Measurements from ENCODE around the gene GPALPP1.
"Not testable (repeated sequence)": the region's sequence is repeated elsewhere in the genome, so short reads cannot be mapped to it uniquely, and the experiment has no call there.

GPALPP1 gene, protein sequence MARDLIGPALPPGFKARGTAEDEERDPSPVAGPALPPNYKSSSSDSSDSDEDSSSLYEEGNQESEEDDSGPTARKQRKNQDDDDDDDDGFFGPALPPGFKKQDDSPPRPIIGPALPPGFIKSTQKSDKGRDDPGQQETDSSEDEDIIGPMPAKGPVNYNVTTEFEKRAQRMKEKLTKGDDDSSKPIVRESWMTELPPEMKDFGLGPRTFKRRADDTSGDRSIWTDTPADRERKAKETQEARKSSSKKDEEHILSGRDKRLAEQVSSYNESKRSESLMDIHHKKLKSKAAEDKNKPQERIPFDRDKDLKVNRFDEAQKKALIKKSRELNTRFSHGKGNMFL

DNA sequence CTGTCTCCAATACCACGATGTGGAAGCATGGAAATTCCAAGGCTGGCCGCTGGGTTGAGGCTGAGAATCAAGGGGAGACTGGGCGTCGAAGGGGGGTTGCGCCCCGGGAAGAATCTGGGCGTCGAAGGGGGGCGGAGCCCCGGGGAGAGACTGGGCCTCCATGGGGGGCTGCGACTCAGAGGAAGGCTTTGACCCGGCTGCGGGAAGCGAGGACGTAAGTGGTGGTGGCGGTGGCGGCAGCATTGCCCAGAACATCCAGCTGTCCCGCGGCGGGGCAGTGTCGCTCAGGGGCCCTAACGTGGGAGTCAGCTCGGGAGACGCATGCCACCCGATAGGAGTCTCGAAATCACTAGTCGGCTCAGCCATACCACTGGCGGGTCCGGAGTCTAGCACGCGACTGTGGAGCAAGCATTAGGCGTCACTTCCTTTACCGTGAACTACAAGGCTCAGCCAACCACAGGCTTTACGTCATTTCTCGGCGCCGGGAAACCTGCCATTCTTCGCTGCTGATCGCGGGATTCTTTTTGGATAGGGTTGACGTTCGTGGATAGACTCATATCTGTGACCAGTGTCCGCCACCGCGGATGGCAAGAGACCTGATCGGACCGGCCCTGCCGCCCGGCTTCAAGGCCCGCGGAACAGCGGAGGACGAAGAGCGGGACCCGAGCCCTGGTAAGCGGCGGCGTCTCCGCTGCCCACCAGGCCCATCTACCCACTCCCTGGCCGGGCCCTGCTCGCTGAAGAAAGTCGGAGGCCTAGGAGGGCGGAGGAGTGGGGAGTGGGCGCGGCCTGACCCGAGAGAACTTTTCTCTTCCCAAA, at the start of gene GPALPP1, which contains the start of gene NUFIP1:
TSS of gene GPALPP1 (plus strand) at position 468 of the 819 bp plus-strand sequence. CDS start at position 585, 117 bp downstream.
TSS of gene NUFIP1 (minus strand) at position 401 of the 819 bp plus-strand sequence. CDS start at position 366, 35 bp downstream.
- peak; percentile 93 for DNase-seq

DNA sequence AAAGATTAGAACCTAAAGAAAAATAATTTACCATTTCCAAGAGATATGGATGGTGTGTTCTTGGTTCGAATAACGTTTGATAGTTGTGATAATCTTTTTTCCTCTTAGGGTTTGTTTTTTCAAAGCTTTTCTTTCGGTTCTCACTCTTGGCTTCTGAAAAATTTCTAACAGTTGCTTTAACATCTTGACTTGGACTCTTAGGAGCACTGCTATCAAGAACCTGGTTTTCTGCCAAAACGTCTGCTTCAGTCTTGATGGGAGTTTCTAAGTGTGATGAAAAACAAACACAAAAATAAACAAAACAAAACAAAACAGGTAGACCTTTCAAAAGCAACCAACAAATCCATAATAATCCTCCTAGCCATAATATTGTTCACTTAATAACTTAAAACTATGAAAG, 45.9 kb upstream of the GPALPP1 start:
- not testable (repeated sequence) for DNase-seq

DNA sequence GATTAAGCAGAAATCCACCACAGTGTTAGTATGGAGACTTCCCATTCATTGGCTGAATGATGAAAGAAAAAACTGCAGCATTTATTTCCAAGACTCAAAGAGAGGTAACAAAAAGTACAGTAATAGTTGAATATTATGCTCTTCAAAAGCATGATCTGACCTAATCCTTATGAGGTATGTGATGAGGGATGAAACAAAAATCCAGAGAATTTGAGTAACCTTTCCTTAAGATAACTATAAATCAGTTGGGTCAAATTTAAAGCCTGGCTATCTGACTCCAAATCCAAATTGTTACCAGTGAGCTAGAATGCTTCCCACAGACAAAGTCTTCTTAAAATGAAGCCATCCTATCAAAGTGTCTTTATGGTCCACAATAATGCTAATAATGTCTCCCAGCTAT, 38.2 kb upstream of the GPALPP1 start:
- DNase-seq = no peak

DNA sequence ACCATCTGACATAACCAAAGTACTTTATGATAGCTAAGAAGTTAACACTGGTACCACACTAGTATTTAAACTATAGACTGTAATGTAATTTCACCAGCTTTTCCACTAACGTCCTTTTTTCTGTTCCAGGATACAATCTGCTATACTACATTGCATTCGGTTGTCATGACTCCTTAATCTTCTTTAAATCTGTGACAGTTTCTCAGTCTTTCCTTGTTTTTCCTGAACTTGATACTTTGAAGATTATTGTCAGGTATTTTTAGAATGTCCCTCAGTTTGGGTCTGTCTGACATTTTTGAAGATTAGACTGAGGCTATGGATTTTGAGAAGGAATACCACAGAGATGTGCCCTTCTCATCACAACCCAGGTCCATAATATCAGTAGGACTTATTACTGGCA, 36.7 kb upstream of the GPALPP1 start:
- no peak for DNase-seq

DNA sequence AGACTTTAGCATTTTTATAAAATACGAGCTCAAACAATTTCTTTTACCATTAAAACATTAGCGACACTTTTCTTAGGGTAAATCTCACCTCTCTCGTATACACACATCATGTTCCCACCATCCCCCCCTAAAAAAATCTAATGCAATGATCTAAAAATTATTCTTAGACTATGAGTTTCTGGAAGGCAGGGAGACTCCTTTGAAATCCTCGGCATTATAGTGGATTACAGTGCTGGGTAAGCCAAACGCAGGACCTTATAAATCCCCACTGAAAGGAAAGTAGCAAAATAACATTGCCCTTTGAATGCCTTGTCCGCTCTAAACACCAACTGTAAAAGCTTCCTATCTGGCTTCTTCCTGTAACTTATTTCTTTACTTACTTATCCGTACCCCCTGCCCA, 35.1 kb upstream of the GPALPP1 start:
- no peak for DNase-seq

DNA sequence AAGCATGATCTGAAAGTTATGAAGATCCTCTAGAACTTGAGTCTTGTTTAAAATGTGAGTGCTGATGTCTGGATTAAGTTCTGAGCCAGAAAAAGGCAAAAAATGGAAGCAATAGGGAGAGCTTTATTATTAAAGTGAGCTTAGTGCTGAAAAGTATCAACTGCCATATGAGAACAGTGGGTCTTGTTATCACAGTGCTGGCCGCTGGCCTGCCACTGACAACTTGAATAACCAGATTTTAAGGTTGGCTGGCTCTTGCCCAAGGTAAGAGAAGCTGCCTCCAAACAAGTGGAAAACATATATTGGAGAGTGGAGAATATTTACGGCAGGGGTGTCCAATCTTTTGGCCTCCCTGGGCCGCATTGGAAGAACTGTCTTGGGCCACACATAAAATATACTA, 33.9 kb upstream of the GPALPP1 start:
- DNase-seq = no peak

DNA sequence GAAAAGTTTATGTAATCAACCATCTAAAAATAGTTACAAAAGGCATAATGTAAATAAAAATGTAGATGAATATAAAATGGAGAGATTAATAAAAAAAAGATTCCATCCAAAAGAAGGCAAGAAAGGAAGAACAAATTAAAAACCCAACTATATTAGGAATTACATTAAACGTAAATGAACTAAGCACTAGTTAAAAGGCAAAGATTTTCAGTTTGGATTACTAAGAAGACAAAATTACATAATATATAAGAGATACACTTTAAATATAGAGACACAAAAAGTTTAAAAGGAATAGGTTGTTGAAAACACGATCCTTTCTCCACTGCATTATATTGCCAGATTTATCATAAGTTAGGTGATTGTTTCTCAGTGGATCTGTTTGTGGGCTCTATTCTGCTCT, 27.3 kb upstream of the GPALPP1 start:
- no peak for DNase-seq

DNA sequence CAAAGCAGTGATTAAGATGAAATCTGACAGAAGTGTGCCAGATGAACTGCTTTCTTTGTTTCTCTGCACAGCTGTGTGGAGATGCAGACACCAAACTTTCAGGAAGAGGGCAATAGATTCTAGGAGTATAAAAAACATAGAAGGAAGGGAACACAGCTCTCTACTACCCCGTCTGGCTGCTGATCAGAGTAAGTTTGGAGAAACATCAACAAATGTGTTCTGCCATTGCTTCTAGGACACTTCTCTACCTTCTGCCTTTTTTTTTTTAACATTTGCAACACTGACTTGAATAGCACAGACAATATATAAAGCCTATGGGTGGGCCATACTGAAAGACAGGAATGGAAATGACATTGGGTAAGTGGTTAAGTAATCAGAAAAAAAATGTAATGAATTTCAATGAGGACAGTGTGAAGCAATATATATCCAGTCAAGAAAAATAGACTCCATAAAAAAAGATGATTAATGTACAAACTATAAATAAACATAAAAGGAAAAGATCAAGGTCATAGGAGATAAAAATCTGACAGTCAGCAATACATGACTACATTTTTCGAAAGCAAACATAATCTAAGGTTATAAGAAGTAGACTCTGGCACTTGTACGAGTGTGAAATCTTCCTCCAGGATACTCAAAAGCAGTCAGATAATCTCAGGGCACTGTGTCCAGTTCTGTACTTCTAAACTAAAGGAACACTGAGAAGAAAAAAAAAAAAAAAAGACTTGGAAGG, 21.5 kb upstream of the GPALPP1 start:
- no peak for DNase-seq

DNA sequence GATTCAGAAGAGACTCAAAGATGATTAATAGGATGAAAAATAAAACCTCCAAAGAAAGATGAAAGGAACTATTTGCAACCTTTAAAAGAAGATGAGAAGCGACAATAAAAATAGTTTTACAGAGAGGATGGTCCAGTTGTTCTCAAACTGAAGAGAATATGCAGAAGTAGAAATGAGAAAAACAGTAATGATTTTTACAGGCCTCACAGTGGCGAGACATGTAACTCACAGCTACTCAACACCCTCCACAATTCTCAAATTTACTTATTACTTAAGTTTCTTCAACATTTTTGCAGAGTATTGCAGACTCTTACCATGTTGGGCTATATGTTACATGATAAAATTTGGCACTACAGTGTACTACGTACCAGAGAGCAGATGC, 20.9 kb upstream of the GPALPP1 start:
- DNase-seq = no peak

DNA sequence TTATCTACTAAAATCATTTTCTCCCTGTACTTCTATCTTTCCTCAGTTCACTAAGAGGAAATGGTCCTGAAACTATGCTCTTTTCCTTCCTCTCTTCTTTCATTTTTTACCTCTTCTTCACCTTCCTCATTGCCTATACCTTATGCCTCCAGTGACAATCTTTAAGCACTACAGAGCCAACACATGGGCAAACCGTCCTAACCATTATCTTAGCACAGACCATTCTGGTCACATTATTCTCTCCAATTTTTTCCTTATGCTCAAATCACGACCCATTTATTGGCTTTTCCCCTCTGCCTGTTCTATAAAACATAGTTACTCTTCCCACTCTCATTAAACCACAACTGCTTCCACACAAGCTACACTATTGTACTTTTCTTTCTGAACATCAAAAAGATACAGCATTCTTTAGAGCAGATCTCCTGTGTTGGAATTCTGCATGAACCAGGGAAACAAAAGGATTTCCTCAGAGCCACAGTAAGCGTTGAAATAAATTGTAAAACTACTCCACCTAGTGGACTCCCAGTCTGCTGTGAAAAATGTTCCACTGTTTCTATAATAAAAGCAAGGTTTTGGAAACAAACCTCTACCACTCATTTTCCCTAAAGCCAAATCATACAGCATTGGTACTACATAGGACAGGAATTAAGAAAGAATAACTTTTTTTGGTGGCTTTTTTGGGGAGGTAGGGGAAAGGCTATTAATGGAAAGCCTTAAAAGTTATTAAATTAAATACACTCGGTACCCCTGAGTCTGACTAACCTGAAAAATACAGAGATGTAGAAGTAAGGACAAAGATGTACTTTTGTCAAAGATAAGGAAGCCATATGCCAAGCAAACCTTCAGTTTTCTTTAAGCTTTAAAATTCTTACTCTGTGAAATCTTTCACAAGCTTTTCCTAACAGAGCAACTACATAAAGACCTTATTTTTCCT, 19.5 kb upstream of the GPALPP1 start:
- DNase-seq = no peak

DNA sequence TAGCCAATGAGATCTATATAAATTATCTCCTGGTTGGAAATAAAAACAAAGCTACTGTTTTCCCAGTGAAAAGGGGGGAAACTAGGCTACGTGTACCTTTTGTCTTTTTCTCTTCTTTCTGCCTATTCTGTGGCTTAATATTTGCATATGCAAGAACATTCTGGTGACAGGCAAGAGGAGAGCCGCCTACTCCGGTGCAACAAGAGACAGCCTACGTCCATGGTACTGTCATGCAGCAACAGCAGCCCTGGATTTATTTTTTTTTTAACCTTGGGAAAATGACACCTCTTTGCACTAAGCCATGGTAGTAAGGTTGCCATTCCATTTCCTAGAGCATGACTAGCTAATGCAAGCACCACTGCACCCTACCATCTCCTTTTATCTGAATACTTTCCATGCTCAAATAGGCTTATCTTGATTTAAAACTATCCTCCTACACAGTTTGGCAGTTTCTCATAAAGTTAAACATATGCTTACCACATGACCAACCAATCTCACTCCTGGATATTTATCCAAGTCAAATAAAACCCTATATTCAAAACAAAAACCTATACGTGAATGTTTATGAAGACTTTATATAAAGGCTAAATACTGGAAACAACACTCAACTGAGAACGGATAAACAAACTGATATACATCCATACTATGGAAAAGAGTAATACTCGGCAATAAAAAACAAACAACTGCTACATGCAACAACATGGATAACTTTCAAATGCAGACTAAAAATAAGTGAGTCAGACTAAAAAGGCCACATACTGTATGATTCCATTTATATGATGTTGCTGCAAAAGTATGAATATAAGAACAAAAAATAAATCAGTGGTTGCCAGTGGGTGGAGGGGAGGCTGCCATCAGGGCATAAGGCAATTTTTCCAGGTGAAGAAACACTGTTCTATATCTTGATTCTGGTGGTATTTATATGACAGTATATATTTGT, 17.4 kb upstream of the GPALPP1 start:
- no peak for DNase-seq

DNA sequence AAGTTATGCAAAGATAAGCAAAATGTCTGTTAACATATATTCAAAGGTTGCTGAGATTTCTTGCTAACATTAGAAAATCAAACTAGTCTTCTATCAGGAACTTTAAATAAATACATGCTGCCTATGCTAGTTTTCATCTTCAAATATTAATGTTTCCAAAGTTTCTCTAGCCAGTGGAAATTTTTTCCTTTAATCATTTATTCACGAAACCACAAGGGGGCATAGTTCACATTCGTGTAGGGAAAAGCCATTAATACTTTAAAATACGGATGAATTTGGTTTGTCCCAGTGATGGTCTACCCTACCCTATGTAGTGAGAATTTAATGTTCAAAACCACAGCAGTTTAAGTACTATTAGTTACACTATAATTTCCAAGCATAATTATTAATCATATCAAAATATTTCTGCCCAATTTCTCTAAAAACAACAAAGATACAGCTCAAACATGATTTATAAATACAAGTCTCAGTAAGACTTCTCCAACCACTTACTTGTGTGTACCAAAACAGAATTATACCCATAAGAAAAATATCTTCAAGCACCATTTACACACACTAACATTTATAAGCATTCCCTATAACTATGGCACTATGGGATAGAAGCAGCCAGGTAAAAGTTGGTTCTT, 16.3 kb upstream of the GPALPP1 start:
- no peak for DNase-seq

DNA sequence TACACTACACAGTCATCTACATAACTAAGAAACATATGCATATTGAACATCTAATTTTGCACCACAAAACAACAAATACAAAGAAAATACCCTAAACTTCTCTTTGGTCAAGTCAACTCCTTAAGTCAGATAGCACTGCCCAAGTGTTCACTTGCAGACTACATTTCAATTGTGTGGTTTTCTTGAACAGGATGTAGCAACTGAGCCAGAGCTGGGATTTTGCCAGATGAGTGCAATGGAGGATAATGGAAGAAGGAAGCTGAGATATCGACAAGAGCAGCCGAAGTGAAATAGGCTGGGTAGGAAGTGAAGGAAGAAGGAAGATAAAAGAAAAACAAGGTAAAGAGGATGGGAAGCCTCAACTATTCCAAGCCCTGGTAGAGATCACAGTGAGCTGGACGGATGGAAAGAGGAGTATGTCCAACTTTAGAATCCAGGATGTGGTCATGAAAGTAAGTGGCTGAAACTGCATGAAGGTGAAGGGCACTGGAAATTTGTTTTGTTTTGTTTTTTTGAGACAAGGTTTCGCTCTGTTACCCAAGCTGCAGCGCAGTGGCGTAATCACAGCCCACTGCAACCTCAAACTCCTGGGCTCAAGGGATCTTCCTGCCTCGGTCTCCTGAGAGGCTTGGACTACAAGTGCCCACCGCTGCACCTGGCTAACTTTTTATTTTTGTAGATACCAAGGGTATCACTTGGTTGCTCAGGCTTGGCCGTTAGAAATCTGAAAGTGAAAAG, 15.1 kb upstream of the GPALPP1 start:
- no peak for DNase-seq

DNA sequence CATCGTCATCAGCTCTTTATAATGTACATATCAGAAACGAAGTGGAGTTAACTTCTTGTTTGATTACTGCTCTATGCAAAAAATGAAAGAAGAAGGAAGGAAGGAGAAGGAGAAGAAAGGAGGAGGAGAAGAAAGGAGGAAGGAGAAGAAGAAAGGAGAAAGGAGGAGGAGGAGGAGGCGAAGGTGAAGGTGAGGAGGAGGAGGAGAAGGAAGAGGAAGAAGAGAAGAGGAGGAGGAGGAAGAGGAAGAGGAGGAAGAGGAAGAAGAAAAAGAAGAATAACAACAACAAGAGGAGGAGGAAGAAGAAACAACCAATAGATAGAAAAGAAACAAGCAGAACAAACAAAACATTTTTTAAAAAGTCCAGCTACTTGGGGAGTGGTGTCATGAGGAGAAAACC, 13.1 kb upstream of the GPALPP1 start:
- no peak for DNase-seq

DNA sequence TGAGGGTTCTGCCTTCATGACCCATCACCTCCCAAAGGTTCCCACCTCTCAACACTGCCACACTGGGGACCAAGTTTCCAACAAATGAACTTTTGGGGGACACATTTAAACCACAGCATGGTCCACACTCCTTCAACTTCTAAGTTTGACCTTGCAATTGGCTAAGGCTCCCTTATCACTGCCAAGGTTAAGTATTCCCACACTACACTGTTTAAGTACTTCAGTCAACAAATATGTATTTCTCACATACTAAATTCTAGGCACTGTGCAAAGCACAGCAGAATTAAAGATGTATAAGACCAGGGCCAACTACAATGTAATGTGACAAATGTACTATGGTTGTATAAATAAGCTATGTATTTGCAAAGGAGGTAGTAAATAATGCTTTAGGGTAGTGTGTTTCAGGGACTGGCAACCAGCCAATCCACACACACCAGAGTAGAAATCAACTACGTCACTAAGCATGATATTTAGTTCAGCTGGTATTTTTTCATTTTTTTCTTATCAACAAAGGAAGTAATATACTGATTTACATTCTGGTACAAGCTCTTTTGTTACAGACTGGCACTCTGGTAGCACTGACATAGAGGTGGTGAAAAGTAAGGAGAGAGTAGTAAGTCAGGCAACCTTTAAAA, 12.3 kb upstream of the GPALPP1 start:
- DNase-seq = no peak

DNA sequence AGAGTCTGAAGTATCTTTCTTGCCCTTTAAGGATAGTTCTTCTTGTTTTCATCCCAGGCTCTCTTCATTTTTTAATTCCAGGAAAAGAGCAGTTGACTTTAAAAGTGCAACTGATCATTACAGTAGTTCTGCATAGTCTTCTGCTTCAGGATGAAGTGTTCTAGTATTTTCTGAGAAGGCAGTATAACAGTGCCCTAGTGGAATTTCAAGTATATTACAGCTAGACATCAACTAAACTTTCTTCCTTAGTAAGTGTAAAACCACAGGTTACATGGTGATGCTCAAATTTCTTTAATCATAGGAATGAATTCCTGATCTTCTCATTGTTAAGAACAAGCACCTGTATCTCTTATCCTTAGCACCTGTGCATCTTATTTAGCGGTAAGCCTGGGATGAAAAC, 11.0 kb upstream of the GPALPP1 start:
- no peak for DNase-seq

DNA sequence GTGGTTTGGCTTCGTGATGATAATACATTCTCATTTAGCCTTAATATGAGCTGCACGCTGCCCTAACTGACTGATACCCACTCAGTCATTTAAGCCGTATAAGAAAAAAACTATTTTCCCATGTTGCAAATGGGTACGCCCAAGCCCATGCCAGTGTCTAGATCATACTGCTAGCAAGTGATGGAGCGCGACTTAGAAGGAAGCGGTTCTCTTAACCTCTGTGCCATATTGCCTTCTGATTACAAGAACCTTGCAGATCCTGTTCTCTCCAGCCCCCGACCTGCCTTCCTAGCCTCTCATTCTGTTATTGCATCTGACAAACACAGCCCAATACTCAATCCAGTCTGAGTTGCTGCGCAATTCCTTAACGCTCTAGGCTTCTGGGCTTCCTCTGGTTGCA, 603 bp downstream of the GPALPP1 start:
- DNase-seq = no peak

DNA sequence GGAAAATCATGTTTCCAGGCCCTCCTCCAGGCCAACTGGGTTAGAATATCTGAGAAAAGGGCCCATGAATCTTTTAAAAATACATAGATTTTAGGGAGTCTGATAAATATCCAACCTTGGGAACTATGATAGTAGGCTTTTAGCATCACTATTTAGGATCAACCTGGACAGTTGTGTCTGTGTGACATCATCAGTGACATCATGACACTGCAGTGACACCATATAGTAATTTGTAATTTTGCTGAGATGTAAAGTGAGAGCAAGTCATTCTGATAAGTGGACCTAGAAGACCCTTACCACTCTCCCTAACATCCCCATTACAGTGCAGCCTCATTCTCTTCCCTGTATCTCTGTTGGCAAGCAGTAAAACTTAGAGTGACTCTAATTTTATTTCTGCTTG, 14.1 kb downstream of the GPALPP1 start:
- no peak for DNase-seq

DNA sequence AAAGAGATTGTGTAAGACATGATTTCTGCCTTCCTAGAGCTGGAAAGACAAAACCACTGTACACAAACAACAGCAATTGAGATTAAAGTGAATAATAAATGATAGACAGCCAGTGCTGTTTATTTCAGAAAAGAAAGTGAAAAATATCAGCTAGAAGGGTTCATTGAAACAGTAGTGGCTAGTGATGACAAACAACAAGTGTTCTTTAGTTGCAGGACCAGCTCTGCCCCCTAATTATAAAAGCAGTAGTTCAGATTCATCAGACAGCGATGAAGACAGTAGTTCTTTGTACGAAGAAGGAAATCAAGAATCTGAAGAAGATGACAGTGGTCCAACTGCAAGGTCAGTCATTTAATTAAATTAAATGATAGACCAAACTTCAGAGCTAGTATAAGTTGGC, 14.8 kb downstream of the GPALPP1 start:
- DNase-seq = no peak

DNA sequence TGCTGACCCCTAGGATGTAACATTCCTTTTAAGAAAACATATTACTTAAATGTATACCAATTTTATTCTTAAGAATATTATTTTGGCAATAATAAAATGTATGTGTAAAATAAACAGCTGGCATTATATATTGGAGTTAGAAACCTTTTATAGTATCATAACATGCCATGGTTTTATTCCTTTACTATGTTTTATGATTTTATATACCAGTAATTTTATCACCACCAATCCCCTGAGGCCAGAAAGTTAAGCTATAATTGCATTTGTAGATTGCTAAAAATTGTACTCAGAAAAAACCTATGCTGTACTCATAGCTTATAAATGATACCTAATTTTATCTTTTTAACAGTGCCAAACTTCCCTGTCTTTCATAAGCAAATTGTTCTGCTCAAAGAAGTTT, 17.9 kb downstream of the GPALPP1 start:
- no peak for DNase-seq

All from stimulated activated naive CD4-positive, alpha-beta T cell treated with Interleukin-2 at 50 U/mL for 16 hours (primary cell).